Colonic mucosa (tissue), 4 donors: ENCODE measurements around the gene MFSD1. TPM values are rescaled to one million over a fixed set of nuclear protein-coding genes. Genes with fewer than 3 reads are reported as not detected.

Experiments used
- DNase-seq: peaks from one replicate; pipeline ENCODE4 v3.0.0-alpha.2; 2020
- H3K27ac ChIP-seq: fragments of 200-600 bp; one replicate; pipeline ENCODE4 v1.8.0; 2021
- H3K27me3 ChIP-seq: fragments of 200-600 bp; one replicate; pipeline ENCODE4 v1.8.0; 2021
- H3K36me3 ChIP-seq: fragments of 200-600 bp; one replicate; pipeline ENCODE4 v1.8.0; 2021
- H3K4me1 ChIP-seq: fragments of 200-600 bp; one replicate; pipeline ENCODE4 v1.8.0; 2021; ENCODE audit warnings: mild to moderate bottlenecking
- H3K4me3 ChIP-seq: fragments of 200-600 bp; one replicate; pipeline ENCODE4 v1.8.0; 2021
- H3K9ac ChIP-seq, 2 donors: one replicate each; pipeline ENCODE4 v1.7.0; 2013; ENCODE audit warnings: control low read depth in 2 of 2, low read depth in 2 of 2, low read length in 2 of 2
- H3K9me3 ChIP-seq: fragments of 200-600 bp; one replicate; pipeline ENCODE4 v1.8.0; 2021
- CTCF ChIP-seq: fragments of 200-600 bp; IDR thresholded peaks from one replicate; pipeline ENCODE4 v1.8.0; 2022; ENCODE audit warnings: antibody characterized with exemption, mild to moderate bottlenecking
- intact Hi-C: fragments of 100-400 bp; cut with DNase I; formaldehyde crosslinking; loops from one replicate; pipeline ENCODE4 v1.14.1; 2022
- total RNA-seq, 2 donors: library from RNA; stranded (reverse); fragmentation: NEBNext Ultra II Directional in 1 of 2; extraction: Animal tissue kit (Norgen Biotek cat#: 25700) in 1 of 2; gene quantifications; one replicate each; pipeline ENCODE4 v1.2.1, GENCODE V29; 2021
- donor health status: healthy.
- donor health status: DM: no; HTN: no; CAD: no.
- donor health status: DM: no; HTN: no; CAD: no.

Gene MFSD1
- total RNA-seq, 2 donors from 2014 or later, result 51.1 to 54.4 TPM

GRCh38 chr3:158783051-158783450 is 18.8 kb upstream of the MFSD1 start:
- TF ChIP-seq CTCF, result no peak
- no peak overlapping the region for H3K4me3 ChIP-seq
- H3K27ac ChIP-seq, result no peak overlapping the region
- H3K9me3 ChIP-seq, result no peaks in the 10 kb centered on the region
- no peak for DNase-seq
- intact Hi-C loops, result no loop called here
- no peak overlapping the region for H3K9ac ChIP-seq
- H3K4me1 ChIP-seq, result peaks cover 4% of the 10 kb centered on the region
- no peaks in the 10 kb centered on the region for H3K27me3 ChIP-seq
- H3K36me3 ChIP-seq, result no peaks in the 10 kb centered on the region

- intact Hi-C loops, result no loop called here
Observed at GRCh38 chr3:158785972-158786371, 15.9 kb upstream of the MFSD1 start.

GRCh38 chr3:158788446-158788845 is 13.4 kb upstream of the MFSD1 start:
- H3K4me1 ChIP-seq, result no peaks in the 10 kb centered on the region
- no peaks in the 10 kb centered on the region for H3K9me3 ChIP-seq
- intact Hi-C loops, result no loop called here
- H3K9ac ChIP-seq, result no peak overlapping the region
- no peak for TF ChIP-seq CTCF
- no peak for DNase-seq
- no peak overlapping the region for H3K4me3 ChIP-seq
- no peak overlapping the region for H3K27ac ChIP-seq
- H3K36me3 ChIP-seq, result no peaks in the 10 kb centered on the region
- no peaks in the 10 kb centered on the region for H3K27me3 ChIP-seq

More at GRCh38 chr3:158785972-158786371, 15.9 kb upstream of the MFSD1 start:
- peaks cover 4% of the 10 kb centered on the region for H3K4me1 ChIP-seq
- H3K9ac ChIP-seq, result no peak overlapping the region
- no peak overlapping the region for H3K27ac ChIP-seq
- no peak for TF ChIP-seq CTCF
- H3K9me3 ChIP-seq, result no peaks in the 10 kb centered on the region
- no peak overlapping the region for H3K4me3 ChIP-seq
- H3K27me3 ChIP-seq, result no peaks in the 10 kb centered on the region
- DNase-seq, result no peak
- H3K36me3 ChIP-seq, result no peaks in the 10 kb centered on the region

GRCh38 chr3:158789592-158789991 is 12.3 kb upstream of the MFSD1 start:
- intact Hi-C loops, result no loop called here
- Histone ChIP-seq H3K27me3 (no peaks in the 10 kb centered on the region), H3K9me3 (no peaks in the 10 kb centered on the region), H3K36me3 (no peaks in the 10 kb centered on the region), H3K4me3 (no peak overlapping the region), H3K9ac (no peak overlapping the region), H3K27ac (no peak overlapping the region), H3K4me1 (no peaks in the 10 kb centered on the region)
- no peak for DNase-seq
- TF ChIP-seq CTCF, result peak; percentile 38

- intact Hi-C loops, result loop anchor here (2.0 to 5.0 kb wide), 3 partner anchors 62 to 254 kb away; no protein-coding TSS in a partner anchor
- no peak for DNase-seq
- H3K9ac ChIP-seq, result no peak overlapping the region
Observed at GRCh38 chr3:158790901-158791589, 10.8 kb upstream of the MFSD1 start.

More at GRCh38 chr3:158790901-158791589, 10.8 kb upstream of the MFSD1 start:
- Histone ChIP-seq H3K9me3 (no peaks in the 10 kb centered on the region), H3K36me3 (no peaks in the 10 kb centered on the region), H3K4me1 (no peaks in the 10 kb centered on the region), H3K27me3 (no peaks in the 10 kb centered on the region), H3K27ac (no peak overlapping the region), H3K4me3 (no peak overlapping the region)
- TF ChIP-seq CTCF, result peak; percentile 84
